Measurements from ENCODE around the gene TECPR2. TPM values are rescaled to one million over a fixed set of nuclear protein-coding genes. Genes with fewer than 3 reads are reported as not detected.

TECPR2 gene
- total and polyA plus RNA-seq, 10 of the 15 experiments (the other 5 are each of a cell fraction or from before 2014, with no cell fraction given): 0.15 to 10.0 (median 3.0) TPM

DNA sequence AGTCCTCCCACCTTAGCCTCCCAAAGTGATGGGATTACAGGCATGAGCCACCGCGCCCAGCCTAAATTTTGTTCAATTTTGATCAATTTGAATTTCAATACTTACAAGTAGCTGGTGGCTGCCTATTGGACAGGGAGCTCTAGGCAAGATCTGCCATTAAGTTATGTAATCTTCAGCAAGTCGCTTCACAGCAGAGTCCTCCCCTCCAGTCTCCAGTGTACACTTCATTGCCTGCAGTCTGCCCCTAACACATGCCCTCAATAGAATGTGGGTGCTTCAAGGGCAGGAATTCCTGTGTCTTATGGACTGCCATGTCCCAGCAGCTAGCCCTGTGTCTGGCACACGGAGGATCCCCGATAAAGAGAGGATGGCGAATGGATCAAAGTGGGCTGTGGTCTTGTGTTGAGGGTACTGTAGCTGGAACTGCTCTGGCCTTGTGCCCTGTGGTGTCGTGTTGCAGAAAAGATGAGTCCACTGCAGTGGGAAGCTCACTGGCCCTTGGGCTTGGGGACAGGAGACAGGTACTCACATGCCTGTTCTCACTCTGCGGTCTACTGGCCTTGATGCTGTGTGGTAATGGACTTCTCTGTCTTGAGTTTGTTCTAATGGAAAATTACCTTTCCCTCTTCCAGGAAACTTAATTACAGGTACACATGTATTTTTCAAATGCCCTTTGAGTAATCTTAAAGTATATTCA, 67.6 kb downstream of the TECPR2 start (continued):
- TF ChIP-seq, protein P1, sequence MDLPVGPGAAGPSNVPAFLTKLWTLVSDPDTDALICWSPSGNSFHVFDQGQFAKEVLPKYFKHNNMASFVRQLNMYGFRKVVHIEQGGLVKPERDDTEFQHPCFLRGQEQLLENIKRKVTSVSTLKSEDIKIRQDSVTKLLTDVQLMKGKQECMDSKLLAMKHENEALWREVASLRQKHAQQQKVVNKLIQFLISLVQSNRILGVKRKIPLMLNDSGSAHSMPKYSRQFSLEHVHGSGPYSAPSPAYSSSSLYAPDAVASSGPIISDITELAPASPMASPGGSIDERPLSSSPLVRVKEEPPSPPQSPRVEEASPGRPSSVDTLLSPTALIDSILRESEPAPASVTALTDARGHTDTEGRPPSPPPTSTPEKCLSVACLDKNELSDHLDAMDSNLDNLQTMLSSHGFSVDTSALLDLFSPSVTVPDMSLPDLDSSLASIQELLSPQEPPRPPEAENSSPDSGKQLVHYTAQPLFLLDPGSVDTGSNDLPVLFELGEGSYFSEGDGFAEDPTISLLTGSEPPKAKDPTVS (IDR thresholded peaks at IDR 0.05; ENCODE audit: low read depth, low read length): no peak
- TF ChIP-seq IRF4 (IDR thresholded peaks at IDR 0.05; ENCODE audit: low read depth, low read length) (no peak), NFYB (IDR thresholded peaks at IDR 0.05; ENCODE audit: insufficient read depth, low read depth, low read length) (no peak), TBL1XR1 (IDR thresholded peaks at IDR 0.05; ENCODE audit: low read depth, low read length) (no peak), ETV6 (conservative IDR thresholded peaks at IDR 0.05 in 1 of 2, IDR thresholded peaks at IDR 0.05 in 1 of 2; ENCODE audit: borderline replicate concordance in 1 of 2, low read depth in 1 of 2) (no peak), NBN (IDR thresholded peaks at IDR 0.05) (no peak), CBFB (IDR thresholded peaks at IDR 0.05; ENCODE audit: low read depth) (no peak), RB1 (IDR thresholded peaks at IDR 0.05; ENCODE audit: borderline replicate concordance) (no peak), MXI1 (IDR thresholded peaks at IDR 0.05; ENCODE audit: low read depth, low read length) (no peak)
- TF ChIP-seq, protein P2, sequence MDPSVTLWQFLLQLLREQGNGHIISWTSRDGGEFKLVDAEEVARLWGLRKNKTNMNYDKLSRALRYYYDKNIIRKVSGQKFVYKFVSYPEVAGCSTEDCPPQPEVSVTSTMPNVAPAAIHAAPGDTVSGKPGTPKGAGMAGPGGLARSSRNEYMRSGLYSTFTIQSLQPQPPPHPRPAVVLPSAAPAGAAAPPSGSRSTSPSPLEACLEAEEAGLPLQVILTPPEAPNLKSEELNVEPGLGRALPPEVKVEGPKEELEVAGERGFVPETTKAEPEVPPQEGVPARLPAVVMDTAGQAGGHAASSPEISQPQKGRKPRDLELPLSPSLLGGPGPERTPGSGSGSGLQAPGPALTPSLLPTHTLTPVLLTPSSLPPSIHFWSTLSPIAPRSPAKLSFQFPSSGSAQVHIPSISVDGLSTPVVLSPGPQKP (IDR thresholded peaks at IDR 0.05; ENCODE audit: low read depth, low read length): no peak
- TF ChIP-seq, protein P3, sequence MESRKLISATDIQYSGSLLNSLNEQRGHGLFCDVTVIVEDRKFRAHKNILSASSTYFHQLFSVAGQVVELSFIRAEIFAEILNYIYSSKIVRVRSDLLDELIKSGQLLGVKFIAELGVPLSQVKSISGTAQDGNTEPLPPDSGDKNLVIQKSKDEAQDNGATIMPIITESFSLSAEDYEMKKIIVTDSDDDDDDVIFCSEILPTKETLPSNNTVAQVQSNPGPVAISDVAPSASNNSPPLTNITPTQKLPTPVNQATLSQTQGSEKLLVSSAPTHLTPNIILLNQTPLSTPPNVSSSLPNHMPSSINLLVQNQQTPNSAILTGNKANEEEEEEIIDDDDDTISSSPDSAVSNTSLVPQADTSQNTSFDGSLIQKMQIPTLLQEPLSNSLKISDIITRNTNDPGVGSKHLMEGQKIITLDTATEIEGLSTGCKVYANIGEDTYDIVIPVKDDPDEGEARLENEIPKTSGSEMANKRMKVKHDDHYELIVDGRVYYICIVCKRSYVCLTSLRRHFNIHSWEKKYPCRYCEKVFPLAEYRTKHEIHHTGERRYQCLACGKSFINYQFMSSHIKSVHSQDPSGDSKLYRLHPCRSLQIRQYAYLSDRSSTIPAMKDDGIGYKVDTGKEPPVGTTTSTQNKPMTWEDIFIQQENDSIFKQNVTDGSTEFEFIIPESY (IDR thresholded peaks at IDR 0.05): no peak

Data from GM12878 (cell line).